DOHH2 (cell line): Measurements from ENCODE around the gene RAB11B.

Experiments
- CTCF ChIP-seq: fragments of 200-600 bp; sonication (generic); IDR thresholded peaks from one replicate; pipeline ENCODE4 v1.5.1; 2014; ENCODE audit warnings: antibody characterized with exemption, mild to moderate bottlenecking, low read depth, low read length; ENCODE audit not compliant: poor library complexity, severe bottlenecking
- EZH2phosphoT487 ChIP-seq: fragments of 200-600 bp; sonication (generic); IDR thresholded peaks from 2 replicates; pipeline ENCODE4 v1.6.1; 2017; ENCODE audit warnings: borderline replicate concordance, mild to moderate bottlenecking, antibody characterized with exemption, low read length, moderate library complexity, mixed read lengths

GRCh38 chr19:8393871-8394250, 3.7 kb downstream of the RAB11B start:
- TF ChIP-seq CTCF (no peak), EZH2phosphoT487 (no peak)
